D721Med (cell line): ENCODE results near the gene RUFY1.
"Not testable (repeated sequence)": the region's sequence is repeated elsewhere in the genome, so short reads cannot be mapped to it uniquely, and the experiment has no call there.

Source experiments
- DNase-seq: peaks from one replicate; pipeline ENCODE4 v3.0.0; 2011; ENCODE audit warnings: low spot score; ENCODE audit not compliant: insufficient read length
- FAIRE-seq: peaks from 2 replicates; lab custom pipeline; 2011; peaks lifted over from hg19 to GRCh38; lab: Jason Lieb, UNC
- CTCF ChIP-seq: IDR thresholded peaks from 2 replicates; pipeline ENCODE4 v1.5.1; 2012; ENCODE audit warnings: mild to moderate bottlenecking, control low read depth; ENCODE audit not compliant: insufficient read depth; ENCODE audit errors: missing control alignments

Gene RUFY1

GRCh38 chr5:179509845-179510244, 40.5 kb upstream of the RUFY1 start:
- DNase-seq (no peak), FAIRE-seq (no peak)
- TF ChIP-seq CTCF, result no peak

GRCh38 chr5:179512452-179513000, 37.8 kb upstream of the RUFY1 start:
- no peak for FAIRE-seq
- DNase-seq, result no peak
- no peak for TF ChIP-seq CTCF

GRCh38 chr5:179515501-179515900, 34.9 kb upstream of the RUFY1 start:
- not testable (repeated sequence) for DNase-seq, FAIRE-seq

GRCh38 chr5:179516221-179516620, 34.1 kb upstream of the RUFY1 start:
- FAIRE-seq (no peak), DNase-seq (no peak)

GRCh38 chr5:179517746-179518145, 32.6 kb upstream of the RUFY1 start:
- FAIRE-seq, DNase-seq: not testable (repeated sequence)

More at GRCh38 chr5:179516221-179516620, 34.1 kb upstream of the RUFY1 start:
- TF ChIP-seq CTCF, result no peak

GRCh38 chr5:179518369-179518768, 32.0 kb upstream of the RUFY1 start:
- not testable (repeated sequence) for DNase-seq, FAIRE-seq

- not testable (repeated sequence) for DNase-seq, FAIRE-seq
Measured at GRCh38 chr5:179519416-179520070, 30.8 kb upstream of the RUFY1 start.

- not testable (repeated sequence) for FAIRE-seq, DNase-seq
Measured at GRCh38 chr5:179522107-179522506, 28.2 kb upstream of the RUFY1 start.

GRCh38 chr5:179526978-179527377, 23.4 kb upstream of the RUFY1 start:
- no peak for TF ChIP-seq CTCF
- DNase-seq, result no peak
- FAIRE-seq, result no peak
